ENCODE results near the gene C15orf62. TPM values are rescaled to one million over a fixed set of nuclear protein-coding genes. Genes with fewer than 3 reads are reported as not detected.
A peak's percentile ranks its signal among the peaks of the same experiment; 100 is the strongest.

The C15orf62 gene
- total and polyA plus RNA-seq, 2 experiments from 2014 or later = 0.28 TPM; not detected in 1

- peaks cover 32% of the 10 kb centered on the region for H3K4me1 ChIP-seq (ENCODE audit: insufficient read depth)
- H3K9ac ChIP-seq = no peak overlapping the region
- H3K27me3 ChIP-seq (replicated peaks; ENCODE audit: insufficient read depth) = no peaks in the 10 kb centered on the region
- peaks cover 51% of the 10 kb centered on the region for H3K79me2 ChIP-seq (ENCODE audit: insufficient read depth)
- no peak overlapping the region for H3K4me2 ChIP-seq (ENCODE audit: unreplicated experiment)
- H3K36me3 ChIP-seq (ENCODE audit: low read depth) = peaks cover 2% of the 10 kb centered on the region; the same call in 1 of the 2 replicates
- H3K9me2 ChIP-seq (ENCODE audit: insufficient read depth) = no peaks in the 10 kb centered on the region
- in situ Hi-C loops (cut with MboI) = no loop called here
- peak overlapping the region; percentile 47 for H3K27ac ChIP-seq
- TF ChIP-seq EZH2 (IDR thresholded peaks at IDR 0.05; ENCODE audit: insufficient read depth, poor library complexity, severe bottlenecking) = no peak
- TF ChIP-seq EZH2phosphoT487 (IDR thresholded peaks at IDR 0.05; ENCODE audit: insufficient read depth, low read depth) = no peak
- H3F3A ChIP-seq (ENCODE audit: insufficient read depth) = peaks cover 32% of the 10 kb centered on the region
- no peak overlapping the region for H3K4me3 ChIP-seq
- no peaks in the 10 kb centered on the region for H3K9me3 ChIP-seq (ENCODE audit: low read depth)
- WGBS, 2 experiments (ENCODE audit: low coverage in 1 of 2, low lambda C conversion rate in 2 of 2, missing lambda C conversion rate in 2 of 2) = 38 to 52% methylated on average over 3 of the region's 3 CpGs
- no peaks in the 10 kb centered on the region for H4K20me1 ChIP-seq (ENCODE audit: insufficient read depth)
- no peak overlapping the region for H2AFZ ChIP-seq
- DNase-seq = peak; percentile 44
Measured at GRCh38 chr15:40790718-40791117, 20.9 kb downstream of the C15orf62 start.

- H3K36me3 ChIP-seq (ENCODE audit: low read depth) = peaks cover 2% of the 10 kb centered on the region; the same call in 1 of the 2 replicates
- peaks cover 60% of the 10 kb centered on the region for H3K79me2 ChIP-seq (ENCODE audit: insufficient read depth)
- no peak overlapping the region for H3K4me2 ChIP-seq (ENCODE audit: unreplicated experiment)
- no peaks in the 10 kb centered on the region for H3K27me3 ChIP-seq (replicated peaks; ENCODE audit: insufficient read depth)
- H3K27ac ChIP-seq = no peak overlapping the region
- H3K4me1 ChIP-seq (ENCODE audit: insufficient read depth) = peaks cover 23% of the 10 kb centered on the region
- H3K4me3 ChIP-seq = no peak overlapping the region
- H3K9ac ChIP-seq = no peak overlapping the region
- H2AFZ ChIP-seq = no peak overlapping the region
- H3F3A ChIP-seq (ENCODE audit: insufficient read depth) = peaks cover 20% of the 10 kb centered on the region
- no peaks in the 10 kb centered on the region for H3K9me2 ChIP-seq (ENCODE audit: insufficient read depth)
- WGBS, 2 experiments (ENCODE audit: low coverage in 1 of 2, low lambda C conversion rate in 2 of 2, missing lambda C conversion rate in 2 of 2) = 88 to 99% methylated on average over 3 of the region's 3 CpGs
- H3K9me3 ChIP-seq (ENCODE audit: low read depth) = no peaks in the 10 kb centered on the region
- no peaks in the 10 kb centered on the region for H4K20me1 ChIP-seq (ENCODE audit: insufficient read depth)
- in situ Hi-C loops (cut with MboI) = no loop called here
- DNase-seq = no peak
- TF ChIP-seq EZH2phosphoT487 (IDR thresholded peaks at IDR 0.05; ENCODE audit: insufficient read depth, low read depth) (no peak), EZH2 (IDR thresholded peaks at IDR 0.05; ENCODE audit: insufficient read depth, poor library complexity, severe bottlenecking) (no peak)
Measured at GRCh38 chr15:40792394-40792793, 22.6 kb downstream of the C15orf62 start.

DNA sequence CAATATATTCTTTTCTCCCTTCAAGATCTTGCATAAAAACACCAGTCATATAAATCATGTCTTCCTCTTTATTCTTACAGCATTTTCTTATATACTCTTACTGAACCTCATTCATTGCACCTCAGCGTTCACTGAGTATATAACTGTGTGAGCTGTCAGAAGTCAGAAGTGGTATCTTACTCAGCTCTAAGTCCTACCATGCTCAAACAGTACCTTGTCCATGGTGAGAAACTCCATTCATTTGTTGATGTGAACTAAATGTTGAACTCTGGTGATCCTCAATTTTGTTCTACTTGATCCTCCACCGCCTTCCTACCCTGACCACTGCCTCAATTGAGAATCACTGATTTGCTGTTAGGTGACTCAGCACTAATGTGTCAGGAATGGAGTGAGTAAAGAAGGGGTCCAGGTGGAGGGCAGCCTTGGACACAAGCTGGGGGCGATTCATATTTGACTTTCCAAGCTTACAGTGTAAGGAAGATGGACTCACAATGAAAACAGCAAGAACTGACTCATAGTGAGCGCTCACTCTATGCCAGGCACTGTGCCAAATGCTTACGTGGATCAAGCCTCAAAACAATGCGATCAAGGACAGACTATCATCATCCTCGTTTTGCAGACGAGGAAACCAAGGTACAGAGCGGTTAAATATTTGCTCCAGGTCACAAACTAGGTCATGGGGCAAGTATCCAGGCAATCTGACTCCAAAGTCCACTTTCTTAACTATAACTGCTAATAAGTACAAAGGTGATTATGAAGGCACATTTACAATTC lies 23.6 kb downstream of the C15orf62 start:
- H3F3A ChIP-seq (ENCODE audit: insufficient read depth) = peaks cover 15% of the 10 kb centered on the region
- TF ChIP-seq EZH2 (IDR thresholded peaks at IDR 0.05; ENCODE audit: insufficient read depth, poor library complexity, severe bottlenecking) (no peak), EZH2phosphoT487 (IDR thresholded peaks at IDR 0.05; ENCODE audit: insufficient read depth, low read depth) (no peak)
- WGBS, 2 experiments (ENCODE audit: low coverage in 1 of 2, low lambda C conversion rate in 2 of 2, missing lambda C conversion rate in 2 of 2) = 17 to 23% methylated on average over 9 of the region's 9 CpGs
- 0 out of 2 replicates have a peak overlapping the region, but pooled peaks have one; percentile 11 for H2AFZ ChIP-seq
- peaks cover 17% of the 10 kb centered on the region for H3K4me1 ChIP-seq (ENCODE audit: insufficient read depth)
- no peaks in the 10 kb centered on the region for H3K27me3 ChIP-seq (replicated peaks; ENCODE audit: insufficient read depth)
- peak; percentile 93 for DNase-seq
- H3K9ac ChIP-seq = peak overlapping the region; percentile 44
- in situ Hi-C loops (cut with MboI) = no loop called here
- H3K79me2 ChIP-seq (ENCODE audit: insufficient read depth) = peaks cover 69% of the 10 kb centered on the region
- peaks cover 2% of the 10 kb centered on the region; the same call in 1 of the 2 replicates for H3K36me3 ChIP-seq (ENCODE audit: low read depth)
- H3K27ac ChIP-seq = peak overlapping the region; percentile 65
- no peaks in the 10 kb centered on the region for H3K9me2 ChIP-seq (ENCODE audit: insufficient read depth)
- H3K4me3 ChIP-seq = 0 out of 2 replicates have a peak overlapping the region, but pooled peaks have one; percentile 2
- no peaks in the 10 kb centered on the region for H3K9me3 ChIP-seq (ENCODE audit: low read depth)
- H4K20me1 ChIP-seq (ENCODE audit: insufficient read depth) = no peaks in the 10 kb centered on the region
- peak overlapping the region; percentile 29 for H3K4me2 ChIP-seq (ENCODE audit: unreplicated experiment)

- no peak overlapping the region for H3K27ac ChIP-seq
- peaks cover 12% of the 10 kb centered on the region for H3K4me1 ChIP-seq (ENCODE audit: insufficient read depth)
- TF ChIP-seq EZH2phosphoT487 (IDR thresholded peaks at IDR 0.05; ENCODE audit: insufficient read depth, low read depth) (no peak), EZH2 (IDR thresholded peaks at IDR 0.05; ENCODE audit: insufficient read depth, poor library complexity, severe bottlenecking) (no peak)
- DNase-seq = no peak
- no peak overlapping the region for H3K4me3 ChIP-seq
- 79 to 82% methylated on average over 2 of the region's 2 CpGs for WGBS, 2 experiments (ENCODE audit: low coverage in 1 of 2, low lambda C conversion rate in 2 of 2, missing lambda C conversion rate in 2 of 2)
- H3K4me2 ChIP-seq (ENCODE audit: unreplicated experiment) = no peak overlapping the region
- peaks cover 83% of the 10 kb centered on the region for H3K79me2 ChIP-seq (ENCODE audit: insufficient read depth)
- peaks cover 2% of the 10 kb centered on the region; the same call in 1 of the 2 replicates for H3K36me3 ChIP-seq (ENCODE audit: low read depth)
- in situ Hi-C loops (cut with MboI) = no loop called here
- no peaks in the 10 kb centered on the region for H3K9me3 ChIP-seq (ENCODE audit: low read depth)
- no peaks in the 10 kb centered on the region for H3K9me2 ChIP-seq (ENCODE audit: insufficient read depth)
- no peak overlapping the region for H3K9ac ChIP-seq
- peaks cover 15% of the 10 kb centered on the region for H3F3A ChIP-seq (ENCODE audit: insufficient read depth)
- H2AFZ ChIP-seq = no peak overlapping the region
- no peaks in the 10 kb centered on the region for H3K27me3 ChIP-seq (replicated peaks; ENCODE audit: insufficient read depth)
- peaks cover 1% of the 10 kb centered on the region; the same call in 1 of the 2 replicates for H4K20me1 ChIP-seq (ENCODE audit: insufficient read depth)
Measured at GRCh38 chr15:40796041-40796440, 26.3 kb downstream of the C15orf62 start.
